SK-N-SH (cell line): ENCODE results near the gene APOM.

ENCODE experiments used
- CTCF ChIP-seq: fragments of 200-600 bp; sonication (generic); IDR thresholded peaks from 2 replicates; pipeline ENCODE4 v1.6.1; 2017; ENCODE audit warnings: antibody characterized with exemption, mild to moderate bottlenecking, moderate library complexity
- ELF1 ChIP-seq: IDR thresholded peaks from 2 replicates; pipeline ENCODE4 v1.4.0; 2012
- FOXM1 ChIP-seq: IDR thresholded peaks from 2 replicates; pipeline ENCODE4 v1.4.0; 2012; ENCODE audit warnings: low read depth, mild to moderate bottlenecking
- PBX3 ChIP-seq: IDR thresholded peaks from 2 replicates; pipeline ENCODE4; 2012
- RCOR1 ChIP-seq: fragments of 150-350 bp; IDR thresholded peaks from 2 replicates; pipeline ENCODE4 v1.6.1; 2017; ENCODE audit warnings: antibody characterized with exemption, low read length
- TF ChIP-seq, protein P1 (sequence below): fragments of 150-350 bp; IDR thresholded peaks from 2 replicates; pipeline ENCODE4 v1.6.1; 2016; ENCODE audit warnings: mild to moderate bottlenecking, low read depth, low read length
- TF ChIP-seq, protein P2 (sequence below): IDR thresholded peaks from 2 replicates; pipeline ENCODE4 v1.6.1; 2012; ENCODE audit warnings: mild to moderate bottlenecking, low read depth, low read length, moderate library complexity

- no peak for TF ChIP-seq ELF1
- TF ChIP-seq, protein P1, sequence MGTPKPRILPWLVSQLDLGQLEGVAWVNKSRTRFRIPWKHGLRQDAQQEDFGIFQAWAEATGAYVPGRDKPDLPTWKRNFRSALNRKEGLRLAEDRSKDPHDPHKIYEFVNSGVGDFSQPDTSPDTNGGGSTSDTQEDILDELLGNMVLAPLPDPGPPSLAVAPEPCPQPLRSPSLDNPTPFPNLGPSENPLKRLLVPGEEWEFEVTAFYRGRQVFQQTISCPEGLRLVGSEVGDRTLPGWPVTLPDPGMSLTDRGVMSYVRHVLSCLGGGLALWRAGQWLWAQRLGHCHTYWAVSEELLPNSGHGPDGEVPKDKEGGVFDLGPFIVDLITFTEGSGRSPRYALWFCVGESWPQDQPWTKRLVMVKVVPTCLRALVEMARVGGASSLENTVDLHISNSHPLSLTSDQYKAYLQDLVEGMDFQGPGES = no peak
- no peak for TF ChIP-seq CTCF
- TF ChIP-seq RCOR1 = no peak
- TF ChIP-seq FOXM1 = no peak
- no peak for TF ChIP-seq PBX3
- TF ChIP-seq, protein P2, sequence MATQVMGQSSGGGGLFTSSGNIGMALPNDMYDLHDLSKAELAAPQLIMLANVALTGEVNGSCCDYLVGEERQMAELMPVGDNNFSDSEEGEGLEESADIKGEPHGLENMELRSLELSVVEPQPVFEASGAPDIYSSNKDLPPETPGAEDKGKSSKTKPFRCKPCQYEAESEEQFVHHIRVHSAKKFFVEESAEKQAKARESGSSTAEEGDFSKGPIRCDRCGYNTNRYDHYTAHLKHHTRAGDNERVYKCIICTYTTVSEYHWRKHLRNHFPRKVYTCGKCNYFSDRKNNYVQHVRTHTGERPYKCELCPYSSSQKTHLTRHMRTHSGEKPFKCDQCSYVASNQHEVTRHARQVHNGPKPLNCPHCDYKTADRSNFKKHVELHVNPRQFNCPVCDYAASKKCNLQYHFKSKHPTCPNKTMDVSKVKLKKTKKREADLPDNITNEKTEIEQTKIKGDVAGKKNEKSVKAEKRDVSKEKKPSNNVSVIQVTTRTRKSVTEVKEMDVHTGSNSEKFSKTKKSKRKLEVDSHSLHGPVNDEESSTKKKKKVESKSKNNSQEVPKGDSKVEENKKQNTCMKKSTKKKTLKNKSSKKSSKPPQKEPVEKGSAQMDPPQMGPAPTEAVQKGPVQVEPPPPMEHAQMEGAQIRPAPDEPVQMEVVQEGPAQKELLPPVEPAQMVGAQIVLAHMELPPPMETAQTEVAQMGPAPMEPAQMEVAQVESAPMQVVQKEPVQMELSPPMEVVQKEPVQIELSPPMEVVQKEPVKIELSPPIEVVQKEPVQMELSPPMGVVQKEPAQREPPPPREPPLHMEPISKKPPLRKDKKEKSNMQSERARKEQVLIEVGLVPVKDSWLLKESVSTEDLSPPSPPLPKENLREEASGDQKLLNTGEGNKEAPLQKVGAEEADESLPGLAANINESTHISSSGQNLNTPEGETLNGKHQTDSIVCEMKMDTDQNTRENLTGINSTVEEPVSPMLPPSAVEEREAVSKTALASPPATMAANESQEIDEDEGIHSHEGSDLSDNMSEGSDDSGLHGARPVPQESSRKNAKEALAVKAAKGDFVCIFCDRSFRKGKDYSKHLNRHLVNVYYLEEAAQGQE = no peak
These were observed 33.0 kb upstream of the APOM start for GRCh38 chr6:31622684-31623091.
